Sciatic nerve (tissue), 2 donors: Measurements from ENCODE around the gene CDKN2C. TPM values are rescaled to one million over a fixed set of nuclear protein-coding genes. Genes with fewer than 3 reads are reported as not detected.
"Not testable (repeated sequence)": the region's sequence is repeated elsewhere in the genome, so short reads cannot be mapped to it uniquely, and the experiment has no call there.

Source experiments
- ATAC-seq: fragments of 200-7000 bp; cut with Tn5 transposase; one replicate; pipeline ENCODE4 v1.9.1; 2020; ENCODE audit warnings: mild to moderate bottlenecking, moderate library complexity
- DNase-seq: peaks from one replicate; pipeline ENCODE4 v3.0.0-alpha.2; 2020; ENCODE audit warnings: low spot score
- intact Hi-C: fragments of 100-400 bp; cut with DNase I; formaldehyde crosslinking; loops from one replicate; pipeline ENCODE4 v1.14.2; 2022
- total RNA-seq: library from RNA; stranded (reverse); fragmentation: NEBNext Ultra II Directional; extraction: Animal tissue kit (Norgen Biotek cat#: 25700); gene quantifications from one replicate; pipeline ENCODE4 v1.2.1, GENCODE V29; 2021
- donor health status: DM: no; HTN: no; CAD: no.
- donor health status: DM: no; HTN: no; CAD: no.

CDKN2C gene
- total RNA-seq = 17.2 TPM

- peak; percentile 81 for DNase-seq
- intact Hi-C loops = no loop called here
- peak; percentile 75 for ATAC-seq
Measured at GRCh38 chr1:50969611-50970508, at the start of gene CDKN2C. TSS of gene CDKN2C (plus strand) at chr1:50970245. CDS start at chr1:50970369, 124 bp downstream.

- ATAC-seq (no peak), DNase-seq (no peak)
- intact Hi-C loops = no loop called here
Measured at GRCh38 chr1:50920409-50920808, 49.6 kb upstream of the CDKN2C start.

- DNase-seq (no peak), ATAC-seq (no peak)
- intact Hi-C loops = no loop called here
Measured at GRCh38 chr1:50921029-50921428, 49.0 kb upstream of the CDKN2C start.

- intact Hi-C loops = no loop called here
- ATAC-seq (no peak), DNase-seq (no peak)
Measured at GRCh38 chr1:50923564-50923963, 46.5 kb upstream of the CDKN2C start.

GRCh38 chr1:50929376-50929958 is 40.6 kb upstream of the CDKN2C start:
- DNase-seq (no peak), ATAC-seq (no peak)
- intact Hi-C loops = no loop called here

- DNase-seq (no peak), ATAC-seq (no peak)
- intact Hi-C loops = no loop called here
Measured at GRCh38 chr1:50930193-50930592, 39.9 kb upstream of the CDKN2C start.

- intact Hi-C loops = no loop called here
- ATAC-seq (no peak), DNase-seq (no peak)
Measured at GRCh38 chr1:50930965-50931737, 38.9 kb upstream of the CDKN2C start.

- ATAC-seq, intact Hi-C loops, DNase-seq: not testable (repeated sequence)
Measured at GRCh38 chr1:50932043-50932442, 38.0 kb upstream of the CDKN2C start.

- DNase-seq, ATAC-seq, intact Hi-C loops: not testable (repeated sequence)
Measured at GRCh38 chr1:50933770-50934169, 36.3 kb upstream of the CDKN2C start.

- intact Hi-C loops = no loop called here
- ATAC-seq (no peak), DNase-seq (no peak)
Measured at GRCh38 chr1:50934838-50935237, 35.2 kb upstream of the CDKN2C start.

- intact Hi-C loops, ATAC-seq, DNase-seq: not testable (repeated sequence)
Measured at GRCh38 chr1:50935276-50935675, 34.8 kb upstream of the CDKN2C start.

- intact Hi-C loops = no loop called here
- DNase-seq (no peak), ATAC-seq (no peak)
Measured at GRCh38 chr1:50936321-50936720, 33.7 kb upstream of the CDKN2C start.

GRCh38 chr1:50940291-50940690 is 29.8 kb upstream of the CDKN2C start:
- ATAC-seq (no peak), DNase-seq (no peak)
- intact Hi-C loops = no loop called here

- intact Hi-C loops = no loop called here
- DNase-seq (no peak), ATAC-seq (no peak)
Measured at GRCh38 chr1:50942334-50942733, 27.7 kb upstream of the CDKN2C start.

- intact Hi-C loops = loop anchor here (5.0 kb wide), 1 partner anchor 1403 kb away; no protein-coding TSS in a partner anchor
- DNase-seq (no peak), ATAC-seq (no peak)
Measured at GRCh38 chr1:50949286-50949982, 20.6 kb upstream of the CDKN2C start.

GRCh38 chr1:50950396-50950795 is 19.6 kb upstream of the CDKN2C start:
- DNase-seq = no peak
- no peak for ATAC-seq
- intact Hi-C loops = no loop called here

- ATAC-seq, intact Hi-C loops, DNase-seq: not testable (repeated sequence)
Measured at GRCh38 chr1:50952566-50952965, 17.5 kb upstream of the CDKN2C start.

- DNase-seq = no peak
- ATAC-seq = no peak
- intact Hi-C loops = loop anchor here (5.0 kb wide), 1 partner anchor 278 kb away; no protein-coding TSS in a partner anchor
Measured at GRCh38 chr1:50955116-50955515, 14.9 kb upstream of the CDKN2C start.
